Dendritic cell treated with granulocyte-macrophage colony-stimulating factor and Interleukin-4, amounts not matched to agents 40 ng/mL and 50 ng/mL, for 4 days (primary cell): Measurements from ENCODE around the gene RSBN1.

Source experiments
- H3K27ac Mint-ChIP-seq: one replicate; pipeline ENCODE4 v1.8.0; 2022; ENCODE audit warnings: mild to moderate bottlenecking, mixed read lengths
- H3K27me3 Mint-ChIP-seq: one replicate; pipeline ENCODE4 v1.8.0; 2022; ENCODE audit warnings: mild to moderate bottlenecking, mixed read lengths
- H3K36me3 Mint-ChIP-seq: one replicate; pipeline ENCODE4 v1.8.0; 2022; ENCODE audit warnings: low read depth, mixed read lengths
- H3K4me1 Mint-ChIP-seq: one replicate; pipeline ENCODE4 v1.8.0; 2022; ENCODE audit warnings: low read depth, mixed read lengths
- H3K4me3 Mint-ChIP-seq: one replicate; pipeline ENCODE4 v1.8.0; 2022; ENCODE audit warnings: mild to moderate bottlenecking, moderate library complexity, mixed read lengths
- H3K9me3 Mint-ChIP-seq: one replicate; pipeline ENCODE4 v1.8.0; 2022; ENCODE audit warnings: mixed read lengths
- intact Hi-C: fragments of 100-400 bp; cut with micrococcal nuclease; formaldehyde crosslinking; loops from one replicate; pipeline ENCODE4 v1.15.0; 2022

RSBN1 gene

DNA sequence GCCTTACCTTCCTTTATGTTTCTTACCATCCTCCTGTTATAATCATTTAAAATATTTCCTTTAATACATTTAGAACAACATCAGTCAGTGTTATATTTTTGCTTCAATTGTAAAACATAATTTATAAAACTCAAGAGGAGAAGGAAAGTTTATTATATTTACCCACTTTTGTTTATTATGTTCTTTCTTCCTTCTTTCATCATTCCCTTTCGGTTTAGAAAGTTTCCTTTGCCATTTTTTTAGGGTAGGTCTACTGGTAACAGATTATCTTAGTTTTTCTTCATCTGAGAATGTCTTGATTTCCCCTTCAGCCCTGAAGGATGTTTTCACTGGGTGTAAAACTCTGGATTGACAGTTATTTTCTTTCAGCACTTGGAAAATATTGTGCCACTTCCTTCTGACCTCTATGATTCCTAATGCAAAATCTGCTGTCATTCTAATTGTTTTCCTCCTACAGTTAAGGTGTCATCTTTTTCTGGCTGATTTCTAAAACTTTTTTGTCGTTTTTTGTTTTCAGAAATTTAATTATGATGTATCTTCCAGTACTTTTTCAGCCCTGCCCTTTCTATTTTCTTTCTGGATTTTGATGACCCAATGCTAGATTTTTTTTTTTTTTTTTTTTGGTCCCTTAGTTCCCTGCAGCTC lies 34.2 kb upstream of the RSBN1 start:
- intact Hi-C loops, result no loop called here
- Mint-ChIP-seq H3K36me3 (peaks cover 17% of the 10 kb centered on the region), H3K4me3 (no peak overlapping the region), H3K27me3 (no peaks in the 10 kb centered on the region), H3K4me1 (peaks cover 5% of the 10 kb centered on the region), H3K27ac (no peak overlapping the region), H3K9me3 (peaks cover 22% of the 10 kb centered on the region)

- intact Hi-C loops, result loop anchor here (5.0 kb wide), 2 partner anchors 91 to 446 kb away; partner anchors contain the start of gene HIPK1
- H3K27ac Mint-ChIP-seq, result no peak overlapping the region
- no peaks in the 10 kb centered on the region for H3K27me3 Mint-ChIP-seq
- H3K36me3 Mint-ChIP-seq, result peaks cover 7% of the 10 kb centered on the region
- no peak overlapping the region for H3K4me3 Mint-ChIP-seq
- H3K9me3 Mint-ChIP-seq, result no peaks in the 10 kb centered on the region
- H3K4me1 Mint-ChIP-seq, result no peaks in the 10 kb centered on the region
Measured at GRCh38 chr1:113836534-113836933, 24.3 kb upstream of the RSBN1 start.

GRCh38 chr1:113835686-113836290 lies 23.5 kb upstream of the RSBN1 start:
- H3K27me3 Mint-ChIP-seq, result no peaks in the 10 kb centered on the region
- intact Hi-C loops, result loop anchor here (1.0 to 5.0 kb wide), 3 partner anchors 69 to 447 kb away; partner anchors contain the start of genes AP4B1 and HIPK1
- H3K4me3 Mint-ChIP-seq, result no peak overlapping the region
- H3K4me1 Mint-ChIP-seq, result no peaks in the 10 kb centered on the region
- H3K9me3 Mint-ChIP-seq, result no peaks in the 10 kb centered on the region
- peaks cover 5% of the 10 kb centered on the region for H3K36me3 Mint-ChIP-seq
- no peak overlapping the region for H3K27ac Mint-ChIP-seq

DNA sequence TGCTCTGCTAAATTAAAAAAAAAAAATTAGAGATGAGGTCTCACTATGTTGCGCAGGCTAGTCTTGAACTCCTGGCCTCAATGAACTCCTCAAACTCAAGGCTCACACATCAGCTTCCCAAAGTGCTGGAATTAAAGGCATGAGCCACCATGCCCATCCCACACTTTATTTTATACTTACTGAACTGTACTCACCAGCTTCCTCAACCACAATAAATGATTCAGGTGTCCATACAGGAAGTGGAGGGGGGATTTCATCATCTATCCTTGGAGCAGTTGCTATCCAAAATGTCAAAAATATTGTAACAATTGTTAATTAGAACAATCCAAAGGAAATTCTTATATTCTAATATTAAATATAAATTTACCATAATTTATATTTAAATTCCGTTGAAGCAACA lies 22.4 kb upstream of the RSBN1 start:
- Mint-ChIP-seq H3K27me3 (no peaks in the 10 kb centered on the region), H3K4me1 (no peaks in the 10 kb centered on the region), H3K9me3 (no peaks in the 10 kb centered on the region), H3K4me3 (no peak overlapping the region), H3K36me3 (no peaks in the 10 kb centered on the region), H3K27ac (no peak overlapping the region)
- intact Hi-C loops, result loop anchor here (1.0 to 5.0 kb wide), 3 partner anchors 70 to 448 kb away; partner anchors contain the start of genes AP4B1 and HIPK1

DNA sequence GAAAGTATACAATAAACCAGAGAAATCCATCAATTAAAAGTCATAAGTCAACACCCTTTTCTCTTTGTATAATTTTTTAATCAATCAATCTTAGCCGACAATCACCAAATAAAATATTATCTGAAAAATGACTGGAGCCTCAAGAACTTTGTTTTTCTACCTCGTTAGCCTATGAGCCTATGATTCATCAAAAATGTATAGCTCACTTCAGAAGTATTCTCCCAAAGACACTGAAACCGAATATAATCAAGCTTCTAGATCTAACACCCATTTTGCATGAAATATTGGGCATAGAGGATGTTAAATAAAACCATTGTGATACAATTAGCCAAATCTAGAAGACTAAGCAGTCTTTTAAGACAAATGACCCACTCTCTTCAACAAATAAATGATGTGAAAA lies 17.8 kb upstream of the RSBN1 start:
- intact Hi-C loops, result no loop called here
- Mint-ChIP-seq H3K9me3 (no peaks in the 10 kb centered on the region), H3K36me3 (peaks cover 6% of the 10 kb centered on the region), H3K4me1 (no peaks in the 10 kb centered on the region), H3K4me3 (no peak overlapping the region), H3K27me3 (no peaks in the 10 kb centered on the region), H3K27ac (no peak overlapping the region)

DNA sequence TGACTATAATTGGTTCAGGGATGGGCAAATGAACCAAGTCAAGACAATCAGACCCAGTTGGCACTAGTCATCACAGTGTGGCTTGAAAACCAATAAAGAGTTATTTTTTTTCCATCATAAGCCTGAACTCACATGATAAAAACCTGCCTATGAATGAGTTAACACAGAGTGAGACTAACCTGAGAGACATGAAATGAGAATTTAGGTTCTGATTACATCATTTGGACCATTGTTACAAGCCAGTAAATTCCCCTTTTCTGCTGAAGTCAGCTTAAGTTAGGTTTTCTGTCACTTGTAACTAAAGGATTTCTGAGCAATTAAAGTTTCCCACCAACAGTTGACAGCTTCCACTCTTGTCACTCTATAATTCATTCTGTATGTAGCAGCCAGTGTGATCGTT lies 9.6 kb upstream of the RSBN1 start:
- H3K27ac Mint-ChIP-seq, result no peak overlapping the region
- H3K27me3 Mint-ChIP-seq, result no peaks in the 10 kb centered on the region
- H3K4me1 Mint-ChIP-seq, result no peaks in the 10 kb centered on the region
- H3K4me3 Mint-ChIP-seq, result no peak overlapping the region
- peaks cover 4% of the 10 kb centered on the region for H3K36me3 Mint-ChIP-seq
- intact Hi-C loops, result no loop called here
- no peaks in the 10 kb centered on the region for H3K9me3 Mint-ChIP-seq

DNA sequence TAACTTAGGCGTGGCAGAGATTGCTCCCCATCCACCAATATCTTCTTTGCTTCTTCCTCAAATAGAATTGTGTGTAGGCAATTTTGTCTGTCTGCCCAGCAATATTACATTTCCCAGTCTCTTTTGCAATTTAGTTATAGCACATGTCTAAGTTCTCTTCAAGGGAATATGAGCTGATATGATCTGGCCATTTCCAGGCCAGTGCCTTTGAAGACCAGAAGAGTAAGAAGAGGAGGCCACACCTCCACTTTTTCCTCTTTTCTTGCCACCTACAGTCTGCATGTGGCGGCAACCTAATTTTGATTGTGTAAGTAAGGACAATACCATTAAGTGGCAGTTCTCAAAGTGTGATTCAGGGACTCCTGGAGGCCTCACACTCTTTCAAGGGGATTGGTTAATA lies 6.3 kb upstream of the RSBN1 start:
- Mint-ChIP-seq H3K27me3 (no peaks in the 10 kb centered on the region), H3K4me1 (no peaks in the 10 kb centered on the region), H3K36me3 (no peaks in the 10 kb centered on the region), H3K9me3 (no peaks in the 10 kb centered on the region), H3K27ac (no peak overlapping the region), H3K4me3 (no peak overlapping the region)
- intact Hi-C loops, result no loop called here

- no peak overlapping the region for H3K4me3 Mint-ChIP-seq
- peaks cover 15% of the 10 kb centered on the region for H3K4me1 Mint-ChIP-seq
- intact Hi-C loops, result loop anchor here (2.0 kb wide), 1 partner anchor 54 kb away; the partner anchor contains the start of gene PHTF1
- H3K36me3 Mint-ChIP-seq, result peaks cover 14% of the 10 kb centered on the region
- no peaks in the 10 kb centered on the region for H3K27me3 Mint-ChIP-seq
- peak overlapping the region; percentile 92 for H3K27ac Mint-ChIP-seq
- no peaks in the 10 kb centered on the region for H3K9me3 Mint-ChIP-seq
Measured at GRCh38 chr1:113813218-113813617, 942 bp upstream of the RSBN1 start.

DNA sequence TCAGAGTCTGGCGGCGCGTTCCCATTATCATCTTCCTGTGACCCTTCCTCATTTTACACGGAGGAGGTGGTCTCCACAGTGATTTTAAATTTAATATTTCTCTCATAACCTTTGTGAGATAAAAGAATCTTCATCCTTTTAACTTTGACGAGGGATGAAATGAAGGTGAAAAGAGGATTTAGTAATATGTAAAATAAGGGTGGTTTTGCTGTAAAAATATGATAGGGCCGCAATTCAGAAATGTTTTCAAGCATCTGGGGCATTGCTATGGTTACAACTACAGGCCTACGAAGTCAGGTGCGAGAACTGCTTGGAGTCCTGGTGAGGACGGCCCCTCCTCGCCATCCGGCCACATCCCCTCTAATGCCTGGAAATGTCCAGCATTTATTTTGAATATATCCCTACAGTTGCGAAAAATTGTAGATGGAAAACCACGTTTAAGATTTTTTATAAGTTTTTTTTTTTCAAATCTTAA lies 422 bp upstream of the RSBN1 start:
- H3K27me3 Mint-ChIP-seq, result no peaks in the 10 kb centered on the region
- H3K9me3 Mint-ChIP-seq, result no peaks in the 10 kb centered on the region
- peaks cover 14% of the 10 kb centered on the region for H3K36me3 Mint-ChIP-seq
- H3K4me3 Mint-ChIP-seq, result peak overlapping the region; percentile 86
- intact Hi-C loops, result loop anchor here (1.0 to 2.0 kb wide), 3 partner anchors 54 to 117 kb away; partner anchors contain the start of genes DCLRE1B, HIPK1 and PHTF1
- H3K27ac Mint-ChIP-seq, result peak overlapping the region; percentile 92
- peaks cover 15% of the 10 kb centered on the region for H3K4me1 Mint-ChIP-seq

DNA sequence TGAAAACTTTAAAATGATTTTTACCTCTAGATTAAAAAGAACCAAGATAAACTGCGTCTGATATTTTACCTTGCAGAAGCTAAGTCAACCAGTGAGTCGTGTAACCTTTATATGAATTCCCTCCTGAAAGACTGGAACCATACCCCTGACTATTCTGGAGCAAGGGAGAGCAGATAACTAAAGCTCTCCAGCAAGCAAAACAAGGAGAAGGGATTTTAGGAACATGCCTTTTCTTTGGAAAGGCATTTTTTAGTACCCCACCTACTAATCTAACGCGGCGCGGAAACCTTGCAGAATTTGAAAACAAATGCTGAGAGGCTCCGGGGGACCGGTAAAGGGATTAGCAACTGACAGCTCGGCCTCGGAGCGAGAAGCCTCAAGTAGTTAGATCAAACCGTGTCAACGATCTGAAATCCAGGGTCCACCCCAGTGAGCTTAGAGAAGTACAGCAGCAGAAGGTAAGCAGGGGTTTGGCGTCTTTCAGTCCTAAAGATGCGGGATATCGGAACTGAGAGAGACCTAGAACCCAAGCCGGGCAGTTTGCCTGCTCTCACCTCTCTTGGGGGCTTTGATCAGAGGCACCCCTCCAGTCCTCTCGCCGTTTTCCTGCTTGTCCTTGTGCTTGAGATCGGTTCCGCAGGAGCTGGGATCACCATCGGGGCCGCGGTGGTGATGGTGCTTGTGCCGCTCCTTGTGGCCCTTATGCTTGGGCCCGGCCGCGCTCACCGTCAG lies 954 bp downstream of the RSBN1 start:
- H3K36me3 Mint-ChIP-seq, result peaks cover 24% of the 10 kb centered on the region
- peak overlapping the region; percentile 86 for H3K4me3 Mint-ChIP-seq
- no peaks in the 10 kb centered on the region for H3K27me3 Mint-ChIP-seq
- no peaks in the 10 kb centered on the region for H3K9me3 Mint-ChIP-seq
- peaks cover 22% of the 10 kb centered on the region for H3K4me1 Mint-ChIP-seq
- intact Hi-C loops, result no loop called here
- peak overlapping the region; percentile 92 for H3K27ac Mint-ChIP-seq

GRCh38 chr1:113809670-113810602 lies 2.3 kb downstream of the RSBN1 start:
- intact Hi-C loops, result no loop called here
- Mint-ChIP-seq H3K4me1 (peaks cover 30% of the 10 kb centered on the region), H3K27me3 (no peaks in the 10 kb centered on the region)

DNA sequence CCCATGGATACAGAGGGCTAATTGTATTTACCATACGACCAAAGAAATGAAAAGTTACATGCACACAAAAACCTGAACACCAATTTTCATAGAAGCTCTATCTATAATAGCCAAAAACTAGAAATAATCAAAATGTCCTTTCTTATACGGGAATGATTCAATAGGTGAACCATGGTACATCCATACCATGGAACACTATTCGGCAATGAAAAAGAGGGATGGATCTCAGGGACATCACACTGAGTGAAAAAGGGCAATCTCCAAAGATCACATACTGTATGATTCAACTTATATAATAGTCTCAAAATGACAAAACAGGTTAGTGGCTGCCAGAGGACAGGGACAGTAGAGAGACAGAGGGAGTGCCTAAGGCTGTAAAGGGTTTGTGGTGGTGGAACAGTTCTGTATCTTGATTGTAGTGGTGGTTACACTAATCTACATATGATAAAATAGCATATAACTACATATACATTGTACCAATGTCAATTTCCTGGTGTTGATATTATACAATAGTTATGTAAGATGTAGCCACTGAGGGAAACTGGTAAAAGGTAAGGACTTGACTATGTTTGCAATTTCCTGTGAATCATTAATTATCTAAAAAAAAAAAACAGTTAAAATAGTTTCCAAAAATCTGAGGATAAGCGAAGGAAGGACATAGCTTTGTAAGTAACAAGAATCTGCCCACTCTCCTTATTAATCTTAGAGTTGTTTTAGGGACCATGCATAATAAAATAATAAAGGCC lies 3.7 kb downstream of the RSBN1 start:
- Mint-ChIP-seq H3K4me3 (no peak overlapping the region), H3K4me1 (peaks cover 40% of the 10 kb centered on the region)

More at GRCh38 chr1:113809670-113810602, 2.3 kb downstream of the RSBN1 start:
- peak overlapping the region; percentile 41 for H3K27ac Mint-ChIP-seq
- no peaks in the 10 kb centered on the region for H3K9me3 Mint-ChIP-seq
- H3K36me3 Mint-ChIP-seq, result peaks cover 28% of the 10 kb centered on the region
- peak overlapping the region; percentile 54 for H3K4me3 Mint-ChIP-seq

DNA sequence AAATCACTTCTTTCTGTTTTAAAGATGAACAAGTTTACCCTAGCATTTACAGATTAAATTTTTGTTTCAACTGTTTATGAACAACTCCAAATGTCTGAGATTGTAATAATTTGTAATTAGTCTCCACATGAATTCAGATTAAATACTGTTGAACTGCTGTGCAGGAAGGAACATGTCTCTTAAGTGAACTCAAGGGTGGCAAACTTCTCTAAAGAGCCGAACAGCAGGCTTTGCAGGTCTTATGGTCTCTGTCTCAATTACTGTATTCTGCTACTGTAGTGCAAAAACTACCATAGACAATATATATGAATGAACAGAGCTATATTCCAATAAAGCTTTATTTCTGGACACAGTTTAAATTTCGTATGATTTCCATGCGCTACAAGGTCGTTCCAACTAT lies 6.6 kb downstream of the RSBN1 start:
- Mint-ChIP-seq H3K27ac (peak overlapping the region; percentile 39), H3K27me3 (no peaks in the 10 kb centered on the region), H3K36me3 (peaks cover 15% of the 10 kb centered on the region), H3K4me3 (no peak overlapping the region), H3K9me3 (no peaks in the 10 kb centered on the region), H3K4me1 (peaks cover 48% of the 10 kb centered on the region)
- intact Hi-C loops, result no loop called here

More for the DNA sequence above, 3.7 kb downstream of the RSBN1 start:
- Mint-ChIP-seq H3K27ac (no peak overlapping the region), H3K9me3 (no peaks in the 10 kb centered on the region), H3K27me3 (no peaks in the 10 kb centered on the region), H3K36me3 (peaks cover 28% of the 10 kb centered on the region)
- intact Hi-C loops, result no loop called here
